ENCODE results near the gene ALX4. TPM values are rescaled to one million over a fixed set of nuclear protein-coding genes. Genes with fewer than 3 reads are reported as not detected.

Gene ALX4
- total and polyA plus RNA-seq, 2 of the 8 experiments (the other 6 are each of a cell fraction or from before 2014, with no cell fraction given), result not detected

- H3K4ac ChIP-seq (replicated peaks; ENCODE audit: insufficient read length, low read depth, low read length), result no peak overlapping the region
- H4K5ac ChIP-seq (ENCODE audit: insufficient read length, low read depth, low read length), result no peak overlapping the region
- peaks cover 98 to 100% (median 99%) of the 10 kb centered on the region in 4 experiments for H3K27me3 ChIP-seq (replicated peaks in 1 of 4; ENCODE audit: control insufficient read depth in 3 of 4, extremely low read depth in 1 of 4, insufficient read depth in 3 of 4, low read length in 3 of 4)
- peaks cover 7% of the 10 kb centered on the region; the same call in 1 of the 2 replicates for H3K23me2 ChIP-seq (ENCODE audit: low read depth, low read length)
- no peak overlapping the region for H4K91ac ChIP-seq (replicated peaks; ENCODE audit: insufficient read length, low read length)
- FAIRE-seq (no peak), DNase-seq (ENCODE audit: low read depth in 1 of 2, low spot score in 2 of 2) (no peak)
- CTCF ChIA-PET (ENCODE audit: partially characterized antibody), result interaction anchor here (1.0 to 2.7 kb wide), 2 partner anchors 8 to 181 kb away, joined by 3 to 14 read pairs; no protein-coding TSS in a partner anchor
- POLR2A ChIA-PET (ENCODE audit: partially characterized antibody), result interaction anchor here (0.6 kb wide), 1 partner anchor 217 kb away, joined by 4 read pairs; no protein-coding TSS in a partner anchor
- H4K8ac ChIP-seq (ENCODE audit: extremely low read depth, insufficient read depth, low read length), result no peak overlapping the region
- no peak overlapping the region for H3K18ac ChIP-seq (ENCODE audit: extremely low read depth, low read length)
- TF ChIP-seq CBX8 (IDR thresholded peaks at IDR 0.05; ENCODE audit: borderline replicate concordance, low read depth, low read length) (0 out of 2 replicates have a peak, but pooled peaks have one; percentile 32), ASH2L (IDR thresholded peaks at IDR 0.05; ENCODE audit: low read length) (no peak)
- no peak overlapping the region for H2BK120ac ChIP-seq (replicated peaks; ENCODE audit: low read depth, low read length)
- H3K4me3 ChIP-seq (ENCODE audit: extremely low read depth in 1 of 4, insufficient read depth in 2 of 4, low read depth in 3 of 4, low read length in 4 of 4), result no peak overlapping the region
- WGBS, 2 experiments (ENCODE audit: extremely low coverage in 1 of 2, insufficient coverage in 1 of 2, insufficient read length in 1 of 2, insufficient replicate concordance in 2 of 2, low coverage in 1 of 2, low lambda C conversion rate in 2 of 2, missing lambda C conversion rate in 1 of 2), result 31% methylated on average over 2 of the region's 2 CpGs; no CpG with 5 or more reads in 1 of the 2 experiments
- peaks cover 32 to 48% of the 10 kb centered on the region in 2 experiments for H4K20me1 ChIP-seq (replicated peaks in 1 of 2; ENCODE audit: control insufficient read depth in 1 of 2, insufficient read depth in 2 of 2, low read length in 2 of 2)
- peaks cover 3 to 34% (median 22%) of the 10 kb centered on the region in 4 experiments; a peak in 6 of 7 replicates for H3K4me1 ChIP-seq (replicated peaks in 1 of 4; ENCODE audit: control insufficient read depth in 3 of 4, insufficient read depth in 4 of 4, low read length in 3 of 4)
- H3K14ac ChIP-seq (ENCODE audit: insufficient read length), result no peak overlapping the region
- no peaks in the 10 kb centered on the region for H3K9me3 ChIP-seq (ENCODE audit: insufficient read depth in 2 of 2, low read depth in 1 of 2, low read length in 1 of 2)
- no peaks in the 10 kb centered on the region for H3K79me1 ChIP-seq (ENCODE audit: low read depth, low read length)
- no peak overlapping the region for H3K27ac ChIP-seq (ENCODE audit: low read depth, low read length)
- H3K4me2 ChIP-seq (ENCODE audit: insufficient read depth in 1 of 2, low read depth in 2 of 2, low read length in 2 of 2), result no peak overlapping the region
- no peak overlapping the region for H2BK15ac ChIP-seq (ENCODE audit: low read length)
- no peaks in the 10 kb centered on the region for H3K79me2 ChIP-seq (ENCODE audit: control insufficient read depth in 1 of 2, insufficient read depth in 2 of 2, low read length in 2 of 2)
- no peak overlapping the region for H2BK12ac ChIP-seq (ENCODE audit: low read depth, low read length)
- H2BK5ac ChIP-seq (ENCODE audit: low read depth, low read length), result no peak overlapping the region
- no peaks in the 10 kb centered on the region; a peak in 1 of 8 replicates for H3K36me3 ChIP-seq (ENCODE audit: control insufficient read depth in 2 of 4, insufficient read depth in 4 of 4, low read length in 3 of 4)
- H2AK5ac ChIP-seq (ENCODE audit: low read depth, low read length), result no peak overlapping the region
- no peak overlapping the region for H3K23ac ChIP-seq (ENCODE audit: insufficient read length)
- no peak overlapping the region for H3K56ac ChIP-seq (replicated peaks; ENCODE audit: insufficient read length, low read depth, low read length)
- H2AFZ ChIP-seq (ENCODE audit: low read length), result no peak overlapping the region
- no peak overlapping the region for H3K9ac ChIP-seq (replicated peaks in 1 of 4; ENCODE audit: extremely low read depth in 1 of 4, low read depth in 3 of 4, low read length in 3 of 4)
- no peak overlapping the region for H2BK20ac ChIP-seq (ENCODE audit: low read length)
Measured at GRCh38 chr11:44314733-44315132, 4.8 kb upstream of the ALX4 start.
